K562 (cell line): ENCODE results near the gene RPS15A. TPM values are rescaled to one million over a fixed set of nuclear protein-coding genes. Genes with fewer than 3 reads are reported as not detected.

Source experiments
- ATAC-seq: fragments of 200-7000 bp; cut with Tn5 transposase; 3 replicates; pipeline ENCODE4 v1.9.1; 2020; ENCODE audit warnings: moderate library complexity
- BruUV-seq: library from RNA; stranded (reverse); fragments of 400-500 nt; replicated peaks from 2 replicates; lab custom pipeline; 2021; lab: Mats Ljungman, UMichigan
- CTCF ChIA-PET: fragments of 300-600 bp; formaldehyde crosslinking; extraction: SDS; loops from one replicate; lab custom pipeline; 2021; ENCODE audit warnings: low intra/inter-chr PET ratio; lab: Yijun Ruan, JAX
- POLR2A ChIA-PET: fragments of 300-600, 350-650 bp; sonication (Branson Sonifier 250); formaldehyde crosslinking; extraction: SDS; loops from one replicate; lab custom pipeline; 2021; ENCODE audit warnings: antibody characterized with exemption, inconsistent platforms; lab: Yijun Ruan, JAX
- DNase-seq, 4 experiments: peaks; one replicate each; pipeline versions ENCODE4 v3.0.0 to v3.0.0-alpha.2; 2011 to 2018; ENCODE audit warnings: low spot score in 3 of 4, mixed read lengths in 3 of 4; ENCODE audit errors: extremely low read depth in 1 of 4
- FAIRE-seq: peaks from 2 replicates; lab custom pipeline; 2011; peaks lifted over from hg19 to GRCh38; lab: Jason Lieb, UNC
- H2AFZ ChIP-seq: 2 replicates; pipeline ENCODE4 v1.6.0; 2011; ENCODE audit warnings: low read depth, low read length, control low read depth, inconsistent platforms
- H3K27ac ChIP-seq: fragments of 200-600 bp; 3 replicates; pipeline ENCODE4 v1.8.0; 2011; ENCODE audit warnings: low read depth, mild to moderate bottlenecking, control low read depth, inconsistent platforms, low read length, moderate library complexity, mixed read lengths; ENCODE audit errors: extremely low read depth
- H3K27me3 ChIP-seq, 2 experiments: fragments of 300-600 bp in 1 of 2; 2 replicates in 1 of 2; 3 replicates in 1 of 2; pipeline versions ENCODE4 v1.6.0 to v1.8.0; 2011; ENCODE audit warnings: inconsistent platforms in 2 of 2, low read length in 2 of 2, mild to moderate bottlenecking in 1 of 2, mixed read lengths in 1 of 2, moderate library complexity in 1 of 2; ENCODE audit not compliant: control insufficient read depth in 2 of 2, insufficient read depth in 2 of 2
- H3K36me3 ChIP-seq: fragments of 300-600 bp; 3 replicates; pipeline ENCODE4 v1.8.0; 2011; ENCODE audit warnings: mild to moderate bottlenecking, low read length, inconsistent platforms; ENCODE audit not compliant: control insufficient read depth, insufficient read depth
- H3K4me1 ChIP-seq, 2 experiments: fragments of 200-600 bp in 1 of 2; replicated peaks in 1 of 2; 2 replicates in 1 of 2; 3 replicates in 1 of 2; pipeline versions ENCODE4 v1.5.1 to v1.8.0; 2011; ENCODE audit warnings: inconsistent platforms in 2 of 2, low read length in 2 of 2, mild to moderate bottlenecking in 1 of 2, mixed read lengths in 1 of 2, moderate library complexity in 1 of 2; ENCODE audit not compliant: control insufficient read depth in 2 of 2, insufficient read depth in 2 of 2
- H3K4me2 ChIP-seq: 2 replicates; pipeline ENCODE4 v1.6.1; 2011; ENCODE audit warnings: low read length, control low read depth, inconsistent platforms, mixed read lengths; ENCODE audit not compliant: insufficient read depth
- H3K4me3 ChIP-seq: fragments of 200-600 bp; sonication (generic), shearing (Covaris generic); 2 replicates; pipeline ENCODE4 v1.5.1; 2016; ENCODE audit warnings: control low read depth, inconsistent platforms
- H3K79me2 ChIP-seq: fragments of 200-600 bp; 3 replicates; pipeline ENCODE4 v1.8.0; 2011; ENCODE audit warnings: low read length, inconsistent platforms; ENCODE audit not compliant: control insufficient read depth, insufficient read depth
- H3K9ac ChIP-seq, 2 experiments: 2 replicates each; pipeline versions ENCODE4 v1.6.0 to v1.6.1; 2011; ENCODE audit warnings: low read depth in 2 of 2, low read length in 2 of 2, control low read depth in 1 of 2, inconsistent platforms in 1 of 2, mild to moderate bottlenecking in 1 of 2, mixed read lengths in 1 of 2; ENCODE audit not compliant: insufficient read depth in 1 of 2
- H3K9me1 ChIP-seq: one replicate; pipeline ENCODE4 v1.6.0; 2011; ENCODE audit warnings: inconsistent platforms, mild to moderate bottlenecking, low read length, moderate library complexity; ENCODE audit not compliant: control insufficient read depth, insufficient read depth
- H3K9me3 ChIP-seq: replicated peaks from 2 replicates; pipeline ENCODE4 v1.5.1; 2011; ENCODE audit warnings: low read depth, low read length, inconsistent platforms; ENCODE audit not compliant: control insufficient read depth, insufficient read depth
- H4K20me1 ChIP-seq: replicated peaks from 2 replicates; pipeline ENCODE4 v1.6.1; 2011; ENCODE audit warnings: low read length, inconsistent platforms, mixed read lengths; ENCODE audit not compliant: control insufficient read depth, insufficient read depth
- POLR2G ChIP-seq: fragments of 200-400 bp; formaldehyde crosslinking; IDR thresholded peaks from 2 replicates; pipeline ENCODE4 v1.6.1; 2017; ENCODE audit warnings: low read depth, mild to moderate bottlenecking, antibody characterized with exemption, low read length, moderate library complexity
- WGBS: fragments of 100-300 bp; shearing (Covaris generic); methylation state at CpG from one replicate; pipeline ENCODE4 v1.1.6; 2016; ENCODE audit warnings: low coverage, mixed read lengths; ENCODE audit not compliant: insufficient coverage; ENCODE audit errors: missing lambda C conversion rate; 5-methylcytosine and 5-hydroxymethylcytosine counted together
- in situ Hi-C: fragments of 300-500 bp; cut with MboI; formaldehyde crosslinking; loops from 4 replicates; pipeline ENCODE4 v1.15.0; 2018; ENCODE audit warnings: inconsistent platforms, mixed read lengths
- intact Hi-C: fragments of 100-400 bp; cut with micrococcal nuclease; formaldehyde crosslinking; loops from 2 replicates; pipeline ENCODE4 v1.14.2; 2022
- polyA plus RNA-seq, 8 experiments: library from polyadenylated mRNA; depleted of rRNA in 4 of 8; stranded (reverse) in 5 of 8; unstranded in 3 of 8; fragments of >200 nt; fragmentation: Nextera tagmentation in 2 of 8; fragmentation: Illumina TruSeq in 1 of 8; extraction: Ambion mirVana in 2 of 8; extraction: Trizol in 1 of 8; gene quantifications; 2 replicates each; pipeline versions ENCODE4 v1.2.1 to v1.2.3, GENCODE V29; 2011 to 2014; ENCODE audit warnings: inconsistent platforms in 1 of 8, missing spikeins in 1 of 8
- total RNA-seq, 7 experiments: library from RNA; depleted of rRNA in 6 of 7; stranded (reverse); fragments of >200 nt in 6 of 7; fragmentation: Illumina TruSeq in 2 of 7; extraction: Trizol in 2 of 7; gene quantifications; 2 replicates each; pipeline versions ENCODE4 v1.2.1 to v1.2.3, GENCODE V29; 2011 to 2021; ENCODE audit warnings: low replicate concordance in 1 of 7
- TF ChIP-seq, protein P1 (sequence below): IDR thresholded peaks from 2 replicates; pipeline ENCODE4 v1.6.1; 2016; ENCODE audit warnings: missing genetic modification characterization, missing compliant biosample characterization
- TF ChIP-seq, protein P2 (sequence below): fragments of 250-450 bp; sonication (Bioruptor Pico); IDR thresholded peaks from 2 replicates; pipeline ENCODE4 v1.5.0; 2020; ENCODE audit warnings: mild to moderate bottlenecking, borderline replicate concordance

RPS15A gene
- total and polyA plus RNA-seq, 9 of the 15 experiments (the other 6 are each of a cell fraction or from before 2014, with no cell fraction given) = 1,397 to 5,474 (median 2,798) TPM

DNA sequence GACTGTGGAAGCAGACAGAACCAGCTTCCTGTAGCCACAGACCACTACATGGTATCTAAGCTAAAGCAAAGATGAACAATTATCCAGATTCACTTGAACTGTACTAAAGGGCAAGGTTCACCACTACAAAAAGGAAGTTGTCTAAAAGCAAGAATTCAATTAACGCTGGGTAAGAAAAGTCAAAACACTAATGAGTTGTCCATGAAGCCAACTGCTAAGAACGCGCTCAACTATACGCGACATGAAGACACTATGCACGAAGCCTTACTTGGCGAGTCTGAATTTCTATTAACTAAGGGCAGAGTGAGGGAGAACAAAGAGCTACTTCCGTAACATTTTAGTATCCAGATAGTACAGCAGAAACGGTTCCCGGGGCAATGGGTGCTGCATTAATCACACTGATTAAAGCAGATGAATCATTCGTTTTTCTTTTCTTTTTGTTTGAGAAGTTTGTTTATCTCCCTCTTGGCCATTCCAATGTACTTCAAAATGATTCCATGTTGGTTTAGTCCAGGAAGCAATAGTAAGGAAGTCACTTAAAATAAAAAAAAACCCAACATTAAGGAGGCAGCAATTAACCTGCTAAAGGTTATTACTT, 2.8 kb upstream of the RPS15A start:
- ATAC-seq (no peak), DNase-seq (no peak), FAIRE-seq (no peak)
- Histone ChIP-seq H3K36me3 (peaks cover 86% of the 10 kb centered on the region), H2AFZ (no peak overlapping the region), H3K9me1 (no peaks in the 10 kb centered on the region), H3K27me3 (no peaks in the 10 kb centered on the region), H3K4me3 (no peak overlapping the region), H3K4me1 (peaks cover under 1 to 5% of the 10 kb centered on the region in 2 experiments; a peak in 2 of 5 replicates), H3K9me3 (no peaks in the 10 kb centered on the region), H3K4me2 (no peak overlapping the region), H3K79me2 (peaks cover 41% of the 10 kb centered on the region), H3K27ac (no peak overlapping the region), H3K9ac (no peak overlapping the region), H4K20me1 (peaks cover 19% of the 10 kb centered on the region)
- 83% methylated on average over 11 of the region's 11 CpGs for WGBS
- BruUV-seq = no TSS peak
- ChIA-PET POLR2A (interaction anchor here (0.6 to 11.9 kb wide), 2 partner anchors 10 to 553 kb away, joined by 3 to 342 read pairs; partner anchors contain the start of gene ARL6IP1), CTCF (no interaction called here)
- intact Hi-C loops = no loop called here
- TF ChIP-seq, protein P1, sequence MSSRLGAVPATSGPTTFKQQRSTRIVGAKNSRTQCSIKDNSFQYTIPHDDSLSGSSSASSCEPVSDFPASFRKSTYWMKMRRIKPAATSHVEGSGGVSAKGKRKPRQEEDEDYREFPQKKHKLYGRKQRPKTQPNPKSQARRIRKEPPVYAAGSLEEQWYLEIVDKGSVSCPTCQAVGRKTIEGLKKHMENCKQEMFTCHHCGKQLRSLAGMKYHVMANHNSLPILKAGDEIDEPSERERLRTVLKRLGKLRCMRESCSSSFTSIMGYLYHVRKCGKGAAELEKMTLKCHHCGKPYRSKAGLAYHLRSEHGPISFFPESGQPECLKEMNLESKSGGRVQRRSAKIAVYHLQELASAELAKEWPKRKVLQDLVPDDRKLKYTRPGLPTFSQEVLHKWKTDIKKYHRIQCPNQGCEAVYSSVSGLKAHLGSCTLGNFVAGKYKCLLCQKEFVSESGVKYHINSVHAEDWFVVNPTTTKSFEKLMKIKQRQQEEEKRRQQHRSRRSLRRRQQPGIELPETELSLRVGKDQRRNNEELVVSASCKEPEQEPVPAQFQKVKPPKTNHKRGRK = no peak
- TF ChIP-seq, protein P2, sequence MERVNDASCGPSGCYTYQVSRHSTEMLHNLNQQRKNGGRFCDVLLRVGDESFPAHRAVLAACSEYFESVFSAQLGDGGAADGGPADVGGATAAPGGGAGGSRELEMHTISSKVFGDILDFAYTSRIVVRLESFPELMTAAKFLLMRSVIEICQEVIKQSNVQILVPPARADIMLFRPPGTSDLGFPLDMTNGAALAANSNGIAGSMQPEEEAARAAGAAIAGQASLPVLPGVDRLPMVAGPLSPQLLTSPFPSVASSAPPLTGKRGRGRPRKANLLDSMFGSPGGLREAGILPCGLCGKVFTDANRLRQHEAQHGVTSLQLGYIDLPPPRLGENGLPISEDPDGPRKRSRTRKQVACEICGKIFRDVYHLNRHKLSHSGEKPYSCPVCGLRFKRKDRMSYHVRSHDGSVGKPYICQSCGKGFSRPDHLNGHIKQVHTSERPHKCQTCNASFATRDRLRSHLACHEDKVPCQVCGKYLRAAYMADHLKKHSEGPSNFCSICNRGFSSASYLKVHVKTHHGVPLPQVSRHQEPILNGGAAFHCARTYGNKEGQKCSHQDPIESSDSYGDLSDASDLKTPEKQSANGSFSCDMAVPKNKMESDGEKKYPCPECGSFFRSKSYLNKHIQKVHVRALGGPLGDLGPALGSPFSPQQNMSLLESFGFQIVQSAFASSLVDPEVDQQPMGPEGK (CRISPR knock-in tag) = no peak
- 0 out of 2 replicates have a peak, but pooled peaks have one; percentile 11 for TF ChIP-seq POLR2G
- in situ Hi-C loops = no loop called here
